Raji (cell line): ENCODE results near the gene BAX.

Experiments
- POLR2A ChIP-seq: IDR thresholded peaks from 2 replicates; pipeline ENCODE4 v1.6.1; 2011; ENCODE audit warnings: low read depth, low read length, control low read depth; ENCODE audit not compliant: insufficient read depth

The BAX gene

GRCh38 chr19:48953990-48954594 is 583 bp upstream of the BAX start:
- no peak for TF ChIP-seq POLR2A

GRCh38 chr19:48955308-48955958 is 758 bp downstream of the BAX start:
- no peak for TF ChIP-seq POLR2A

DNA sequence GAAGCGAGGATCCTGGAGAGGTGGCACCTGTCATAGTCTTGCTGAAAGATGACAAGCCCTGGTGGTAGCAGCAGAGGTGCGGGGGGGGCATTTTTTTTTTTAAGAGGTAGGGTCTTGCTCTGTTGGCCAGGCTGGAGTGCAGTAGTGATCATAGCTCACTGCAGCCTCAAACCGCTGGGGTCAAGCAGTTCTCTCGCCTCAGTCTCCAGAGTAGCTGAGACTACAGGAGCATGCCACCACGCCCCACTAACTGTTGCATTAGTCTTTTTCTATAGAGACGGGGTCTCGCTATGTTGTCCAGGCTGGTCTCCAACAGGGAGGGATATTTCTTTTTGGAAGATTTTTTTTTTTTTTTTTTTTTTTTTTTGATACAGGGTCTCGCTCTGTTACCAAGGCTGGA is 3.3 kb downstream of the BAX start:
- no peak for TF ChIP-seq POLR2A

DNA sequence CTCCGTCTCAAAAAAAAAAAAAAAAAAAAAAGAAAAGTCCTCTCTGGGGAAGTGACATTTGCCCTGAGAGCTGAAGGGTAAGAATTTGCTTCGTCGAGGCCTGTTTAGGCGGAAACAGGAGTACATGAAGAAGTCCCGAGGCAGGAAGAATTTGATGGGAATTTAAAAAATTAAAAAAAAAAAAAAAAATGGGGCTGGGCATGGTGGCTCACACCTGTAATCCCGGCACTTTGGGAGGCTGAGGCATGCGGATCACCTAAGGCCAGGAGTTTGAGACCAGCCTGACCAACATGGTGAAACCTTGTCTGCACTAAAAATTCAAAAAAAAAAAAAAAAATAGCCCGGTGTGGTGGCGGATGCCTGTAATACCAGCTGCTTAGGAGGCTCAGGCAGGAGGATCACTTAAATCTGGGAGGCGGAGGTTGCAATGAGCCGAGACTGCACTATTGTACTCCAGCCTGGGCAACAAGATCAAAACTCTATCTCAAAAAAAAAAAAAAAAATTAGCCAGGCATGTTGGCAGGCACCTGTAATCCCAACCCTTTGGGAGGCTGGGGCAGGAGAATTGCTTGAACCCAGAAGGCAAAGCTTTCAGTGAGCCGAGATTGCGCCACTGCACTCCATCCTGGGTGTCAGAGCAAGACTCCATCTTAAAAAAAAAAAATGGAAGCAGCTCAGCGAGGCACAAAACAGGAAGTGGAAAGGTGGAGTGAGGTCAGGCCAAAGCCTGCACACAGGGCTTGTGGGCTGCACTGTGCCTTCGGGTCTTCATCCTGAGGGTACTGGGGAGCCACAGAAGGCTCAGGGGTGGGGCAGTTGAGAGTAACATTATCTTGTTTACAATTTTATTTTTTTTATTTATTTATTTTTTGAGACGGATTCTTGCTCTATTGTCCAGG is 4.9 kb downstream of the BAX start:
- TF ChIP-seq POLR2A, result 0 out of 2 replicates have a peak, but pooled peaks have one; percentile 3

GRCh38 chr19:48961051-48961649 is 6.5 kb downstream of the BAX start:
- TF ChIP-seq POLR2A, result no peak

DNA sequence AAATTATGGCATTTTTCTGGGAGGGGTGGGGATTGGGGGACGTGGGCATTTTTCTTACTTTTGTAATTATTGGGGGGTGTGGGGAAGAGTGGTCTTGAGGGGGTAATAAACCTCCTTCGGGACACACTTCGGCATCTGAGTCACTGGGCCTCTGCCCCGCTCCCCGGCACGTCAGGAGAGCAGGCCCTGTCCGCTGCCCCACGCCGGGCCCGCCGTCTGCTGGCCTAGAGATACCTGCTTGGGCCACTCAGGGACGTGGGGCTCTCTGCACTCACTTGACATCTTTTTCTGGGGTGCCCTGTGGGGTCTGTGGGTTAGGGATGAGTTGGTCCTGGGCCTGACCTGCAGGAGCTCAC is 7.0 kb downstream of the BAX start:
- TF ChIP-seq POLR2A, result no peak

GRCh38 chr19:48962029-48962848 is 7.6 kb downstream of the BAX start:
- TF ChIP-seq POLR2A, result peak; percentile 72

- TF ChIP-seq POLR2A, result no peak
Measured at GRCh38 chr19:48962849-48963165, 8.1 kb downstream of the BAX start.

GRCh38 chr19:48963371-48964204 is 8.9 kb downstream of the BAX start:
- no peak for TF ChIP-seq POLR2A

GRCh38 chr19:48964205-48965039 is 9.7 kb downstream of the BAX start:
- no peak for TF ChIP-seq POLR2A

DNA sequence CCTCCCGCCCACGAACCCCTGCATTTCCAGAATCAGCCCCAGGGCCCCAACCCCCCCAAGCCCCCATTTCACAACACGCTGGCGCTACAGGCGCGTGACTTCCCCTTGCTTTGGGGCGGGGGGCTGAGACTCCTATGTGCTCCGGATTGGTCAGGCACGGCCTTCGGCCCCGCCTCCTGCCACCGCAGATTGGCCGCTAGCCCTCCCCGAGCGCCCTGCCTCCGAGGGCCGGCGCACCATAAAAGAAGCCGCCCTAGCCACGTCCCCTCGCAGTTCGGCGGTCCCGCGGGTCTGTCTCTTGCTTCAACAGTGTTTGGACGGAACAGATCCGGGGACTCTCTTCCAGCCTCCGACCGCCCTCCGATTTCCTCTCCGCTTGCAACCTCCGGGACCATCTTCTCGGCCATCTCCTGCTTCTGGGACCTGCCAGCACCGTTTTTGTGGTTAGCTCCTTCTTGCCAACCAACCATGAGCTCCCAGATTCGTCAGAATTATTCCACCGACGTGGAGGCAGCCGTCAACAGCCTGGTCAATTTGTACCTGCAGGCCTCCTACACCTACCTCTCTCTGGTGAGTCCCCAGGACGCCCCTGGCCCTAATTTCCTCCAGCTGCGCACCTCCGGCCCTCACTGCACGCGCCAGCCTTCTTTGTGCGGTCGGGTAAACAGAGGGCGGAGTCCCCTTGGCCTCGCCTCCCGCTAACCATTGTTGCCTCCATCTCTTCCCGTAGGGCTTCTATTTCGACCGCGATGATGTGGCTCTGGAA is 10.5 kb downstream of the BAX start, which contains the start of gene FTL:
Gene FTL (plus strand): TSS at position 270 of the 766 bp plus-strand sequence. CDS start 199 bp downstream, at position 469.
- peak; percentile 99 for TF ChIP-seq POLR2A

DNA sequence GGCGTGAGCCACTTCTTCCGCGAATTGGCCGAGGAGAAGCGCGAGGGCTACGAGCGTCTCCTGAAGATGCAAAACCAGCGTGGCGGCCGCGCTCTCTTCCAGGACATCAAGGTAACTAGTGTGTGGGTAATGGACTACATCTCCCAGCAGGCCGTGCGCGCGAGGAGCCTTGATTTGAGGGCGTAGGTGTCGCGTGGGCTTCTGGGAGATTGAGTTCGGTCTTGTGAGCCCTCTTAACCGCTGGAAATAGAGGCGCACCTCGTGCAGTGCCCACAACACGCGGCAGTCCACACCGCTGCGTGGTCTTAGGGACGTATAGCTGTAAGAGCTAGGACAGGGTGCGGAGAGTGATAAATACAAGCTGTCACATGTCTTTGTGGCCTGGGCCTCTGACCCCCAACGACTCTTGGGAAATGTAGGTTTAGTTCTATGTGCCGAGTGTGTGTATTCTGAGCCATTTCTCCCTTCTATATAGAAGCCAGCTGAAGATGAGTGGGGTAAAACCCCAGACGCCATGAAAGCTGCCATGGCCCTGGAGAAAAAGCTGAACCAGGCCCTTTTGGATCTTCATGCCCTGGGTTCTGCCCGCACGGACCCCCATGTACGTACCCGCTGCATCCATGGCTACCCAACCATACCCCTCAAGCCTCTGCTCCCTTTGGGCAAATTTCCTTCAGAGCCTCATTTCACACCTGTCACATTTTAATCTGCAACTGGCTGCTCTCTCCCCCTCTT is 11.3 kb downstream of the BAX start:
- TF ChIP-seq POLR2A, result no peak; the same call in 1 of the 2 replicates
